GM08714 (cell line): ENCODE data around the gene AP1S3.
"Not testable (repeated sequence)": the region's sequence is repeated elsewhere in the genome, so short reads cannot be mapped to it uniquely, and the experiment has no call there.

ENCODE experiments used
- H3K4me3 ChIP-seq: fragments of 200-500 bp; sonication (Bioruptor generic); 2 replicates; pipeline ENCODE4 v1.5.1; 2014; ENCODE audit warnings: mild to moderate bottlenecking, low read length, inconsistent platforms
- ZNF274 ChIP-seq: IDR thresholded peaks from 2 replicates; pipeline ENCODE4 v1.6.1; 2012; ENCODE audit warnings: mild to moderate bottlenecking, low read depth, low read length

Gene AP1S3

GRCh38 chr2:223837287-223838061 lies at the start of gene AP1S3:
Gene AP1S3 (minus strand): TSS chr2:223837582. CDS start chr2:223837450, 132 bp downstream.
- H3K4me3 ChIP-seq: peak within 1 kb of the TSS; percentile 66
- no peak for TF ChIP-seq ZNF274

- no peak overlapping the region for H3K4me3 ChIP-seq
- no peak for TF ChIP-seq ZNF274
Measured at GRCh38 chr2:223887127-223887526, 49.7 kb upstream of the AP1S3 start.

GRCh38 chr2:223886726-223887125 lies 49.3 kb upstream of the AP1S3 start:
- no peak for TF ChIP-seq ZNF274
- H3K4me3 ChIP-seq: no peak overlapping the region

- TF ChIP-seq ZNF274: no peak
- no peak overlapping the region for H3K4me3 ChIP-seq
Measured at GRCh38 chr2:223884399-223884798, 47.0 kb upstream of the AP1S3 start.

GRCh38 chr2:223882715-223883114 lies 45.3 kb upstream of the AP1S3 start:
- no peak for TF ChIP-seq ZNF274
- no peak overlapping the region for H3K4me3 ChIP-seq

GRCh38 chr2:223880796-223881195 lies 43.4 kb upstream of the AP1S3 start:
- H3K4me3 ChIP-seq: no peak overlapping the region
- TF ChIP-seq ZNF274: no peak

- H3K4me3 ChIP-seq: no peak overlapping the region
- no peak for TF ChIP-seq ZNF274
Measured at GRCh38 chr2:223877721-223878410, 40.5 kb upstream of the AP1S3 start.

- no peak overlapping the region for H3K4me3 ChIP-seq
- TF ChIP-seq ZNF274: no peak
Measured at GRCh38 chr2:223873672-223874071, 36.3 kb upstream of the AP1S3 start.

- not testable (repeated sequence) for H3K4me3 ChIP-seq
Measured at GRCh38 chr2:223872772-223873171, 35.4 kb upstream of the AP1S3 start.

GRCh38 chr2:223871661-223872060 lies 34.3 kb upstream of the AP1S3 start:
- H3K4me3 ChIP-seq: not testable (repeated sequence)

- no peak for TF ChIP-seq ZNF274
- no peak overlapping the region for H3K4me3 ChIP-seq
Measured at GRCh38 chr2:223870840-223871611, 33.6 kb upstream of the AP1S3 start.

- TF ChIP-seq ZNF274: no peak
- no peak overlapping the region for H3K4me3 ChIP-seq
Measured at GRCh38 chr2:223868005-223868404, 30.6 kb upstream of the AP1S3 start.

GRCh38 chr2:223865907-223866508 lies 28.6 kb upstream of the AP1S3 start:
- TF ChIP-seq ZNF274: no peak
- H3K4me3 ChIP-seq: no peak overlapping the region

GRCh38 chr2:223865124-223865523 lies 27.7 kb upstream of the AP1S3 start:
- H3K4me3 ChIP-seq: no peak overlapping the region
- no peak for TF ChIP-seq ZNF274
